Upper lobe of right lung (tissue), 1 donor: ENCODE results near the gene CRTC2. TPM values are rescaled to one million over a fixed set of nuclear protein-coding genes. Genes with fewer than 3 reads are reported as not detected.

Experiments
- ATAC-seq: fragments of 200-7000 bp; cut with Tn5 transposase; one replicate; pipeline ENCODE4 v1.9.1; 2020; ENCODE audit warnings: mild to moderate bottlenecking, moderate library complexity
- DNase-seq: peaks from one replicate; pipeline ENCODE4 v3.0.0-alpha.2; 2020
- H3K27ac ChIP-seq: fragments of 200-600 bp; one replicate; pipeline ENCODE4 v1.8.0; 2022
- H3K27me3 ChIP-seq: fragments of 200-600 bp; one replicate; pipeline ENCODE4 v1.8.0; 2022; ENCODE audit warnings: mild to moderate bottlenecking
- H3K36me3 ChIP-seq: fragments of 200-600 bp; one replicate; pipeline ENCODE4 v1.8.0; 2022
- H3K4me1 ChIP-seq: fragments of 200-600 bp; one replicate; pipeline ENCODE4 v1.8.0; 2022
- H3K4me3 ChIP-seq: fragments of 200-600 bp; one replicate; pipeline ENCODE4 v1.8.0; 2022; ENCODE audit warnings: mild to moderate bottlenecking
- H3K9me3 ChIP-seq: fragments of 200-600 bp; one replicate; pipeline ENCODE4 v1.8.0; 2022
- intact Hi-C: fragments of 100-400 bp; cut with DNase I; formaldehyde crosslinking; loops from one replicate; pipeline ENCODE4 v1.11.0; 2022
- total RNA-seq: library from RNA; stranded (reverse); fragmentation: NEBNext Ultra II Directional; extraction: Animal tissue kit (Norgen Biotek cat#: 25700); gene quantifications from one replicate; pipeline ENCODE4 v1.2.1, GENCODE V29; 2021
- TF ChIP-seq, protein P1 (sequence below): fragments of 200-600 bp; IDR thresholded peaks from one replicate; pipeline ENCODE4 v1.8.0; 2022; ENCODE audit warnings: antibody characterized with exemption
- donor health status: DM: no; HTN: yes; CAD: no; lungs with severe emphysema.

Gene CRTC2
- total RNA-seq, 1 donor from 2014 or later, result 52.7 TPM

DNA sequence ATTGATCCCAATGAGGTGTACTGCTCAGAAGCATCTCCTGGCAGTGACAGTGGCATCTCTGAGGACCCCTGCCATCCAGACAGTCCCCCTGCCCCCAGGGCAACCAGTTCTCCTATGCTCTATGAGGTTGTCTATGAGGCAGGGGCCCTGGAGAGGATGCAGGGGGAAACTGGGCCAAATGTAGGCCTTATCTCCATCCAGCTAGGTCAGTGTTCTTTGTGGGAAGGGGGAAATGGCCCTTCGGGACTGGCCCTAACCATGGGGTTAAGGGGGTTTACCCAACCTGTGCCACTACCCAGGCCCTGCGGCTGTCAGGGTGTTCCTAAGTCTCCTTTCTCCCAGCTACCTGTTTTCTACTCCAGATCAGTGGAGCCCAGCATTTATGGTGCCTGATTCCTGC, 10.6 kb upstream of the CRTC2 start:
- Histone ChIP-seq H3K4me3 (no peak overlapping the region), H3K27ac (no peak overlapping the region), H3K27me3 (no peaks in the 10 kb centered on the region), H3K4me1 (peaks cover 24% of the 10 kb centered on the region), H3K36me3 (peaks cover 9% of the 10 kb centered on the region), H3K9me3 (no peaks in the 10 kb centered on the region)
- DNase-seq, result no peak
- intact Hi-C loops, result no loop called here
- ATAC-seq, result no peak
- TF ChIP-seq, protein P1, sequence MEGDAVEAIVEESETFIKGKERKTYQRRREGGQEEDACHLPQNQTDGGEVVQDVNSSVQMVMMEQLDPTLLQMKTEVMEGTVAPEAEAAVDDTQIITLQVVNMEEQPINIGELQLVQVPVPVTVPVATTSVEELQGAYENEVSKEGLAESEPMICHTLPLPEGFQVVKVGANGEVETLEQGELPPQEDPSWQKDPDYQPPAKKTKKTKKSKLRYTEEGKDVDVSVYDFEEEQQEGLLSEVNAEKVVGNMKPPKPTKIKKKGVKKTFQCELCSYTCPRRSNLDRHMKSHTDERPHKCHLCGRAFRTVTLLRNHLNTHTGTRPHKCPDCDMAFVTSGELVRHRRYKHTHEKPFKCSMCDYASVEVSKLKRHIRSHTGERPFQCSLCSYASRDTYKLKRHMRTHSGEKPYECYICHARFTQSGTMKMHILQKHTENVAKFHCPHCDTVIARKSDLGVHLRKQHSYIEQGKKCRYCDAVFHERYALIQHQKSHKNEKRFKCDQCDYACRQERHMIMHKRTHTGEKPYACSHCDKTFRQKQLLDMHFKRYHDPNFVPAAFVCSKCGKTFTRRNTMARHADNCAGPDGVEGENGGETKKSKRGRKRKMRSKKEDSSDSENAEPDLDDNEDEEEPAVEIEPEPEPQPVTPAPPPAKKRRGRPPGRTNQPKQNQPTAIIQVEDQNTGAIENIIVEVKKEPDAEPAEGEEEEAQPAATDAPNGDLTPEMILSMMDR, result no peak

DNA sequence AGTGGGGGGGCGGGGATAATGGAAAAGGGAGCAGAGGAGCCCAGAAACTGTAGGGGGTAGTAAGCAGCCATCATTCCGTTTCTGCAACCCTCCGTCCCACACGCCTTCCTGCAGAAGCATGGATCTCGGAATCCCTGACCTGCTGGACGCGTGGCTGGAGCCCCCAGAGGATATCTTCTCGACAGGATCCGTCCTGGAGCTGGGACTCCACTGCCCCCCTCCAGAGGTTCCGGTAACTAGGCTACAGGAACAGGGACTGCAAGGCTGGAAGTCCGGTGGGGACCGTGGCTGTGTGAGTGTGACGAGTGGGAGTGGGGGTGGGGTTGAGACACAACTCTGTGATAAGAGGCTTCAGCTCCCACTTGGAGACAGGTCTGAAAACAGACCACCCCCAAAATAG, 10.0 kb upstream of the CRTC2 start:
- no peak for ATAC-seq

DNA sequence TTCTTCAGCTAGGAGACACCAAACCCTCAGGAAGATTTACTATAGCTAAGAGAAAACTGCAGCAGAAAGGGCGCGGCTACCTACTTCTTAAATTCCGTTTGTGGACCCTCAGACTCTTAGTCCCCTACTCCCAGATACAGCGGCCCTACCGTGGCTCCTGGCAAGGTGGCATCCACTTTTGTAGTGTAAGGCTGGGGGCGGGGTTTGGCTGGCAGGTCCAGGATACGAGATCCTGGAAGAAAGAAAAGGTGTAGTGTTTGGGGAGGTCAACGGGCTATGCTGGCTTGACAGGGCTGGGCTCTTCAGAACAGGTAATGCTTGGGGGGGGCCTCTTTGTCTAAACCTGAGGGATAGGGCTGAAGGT, 9.6 kb upstream of the CRTC2 start:
- no peak for ATAC-seq
- intact Hi-C loops, result no loop called here
- peak overlapping the region; percentile 75 for H3K4me3 ChIP-seq
- no peaks in the 10 kb centered on the region for H3K27me3 ChIP-seq
- peak; percentile 82 for DNase-seq
- TF ChIP-seq, protein P1, result peak; percentile 9
- H3K36me3 ChIP-seq, result no peaks in the 10 kb centered on the region
- peaks cover 24% of the 10 kb centered on the region for H3K4me1 ChIP-seq
- peak overlapping the region; percentile 94 for H3K27ac ChIP-seq
- H3K9me3 ChIP-seq, result no peaks in the 10 kb centered on the region

More for the DNA sequence above, 10.0 kb upstream of the CRTC2 start:
- TF ChIP-seq, protein P1, result no peak
- DNase-seq, result no peak
- H3K9me3 ChIP-seq, result no peaks in the 10 kb centered on the region
- peaks cover 3% of the 10 kb centered on the region for H3K36me3 ChIP-seq
- peak overlapping the region; percentile 75 for H3K4me3 ChIP-seq
- intact Hi-C loops, result no loop called here
- H3K4me1 ChIP-seq, result peaks cover 24% of the 10 kb centered on the region
- peak overlapping the region; percentile 24 for H3K27ac ChIP-seq
- no peaks in the 10 kb centered on the region for H3K27me3 ChIP-seq

DNA sequence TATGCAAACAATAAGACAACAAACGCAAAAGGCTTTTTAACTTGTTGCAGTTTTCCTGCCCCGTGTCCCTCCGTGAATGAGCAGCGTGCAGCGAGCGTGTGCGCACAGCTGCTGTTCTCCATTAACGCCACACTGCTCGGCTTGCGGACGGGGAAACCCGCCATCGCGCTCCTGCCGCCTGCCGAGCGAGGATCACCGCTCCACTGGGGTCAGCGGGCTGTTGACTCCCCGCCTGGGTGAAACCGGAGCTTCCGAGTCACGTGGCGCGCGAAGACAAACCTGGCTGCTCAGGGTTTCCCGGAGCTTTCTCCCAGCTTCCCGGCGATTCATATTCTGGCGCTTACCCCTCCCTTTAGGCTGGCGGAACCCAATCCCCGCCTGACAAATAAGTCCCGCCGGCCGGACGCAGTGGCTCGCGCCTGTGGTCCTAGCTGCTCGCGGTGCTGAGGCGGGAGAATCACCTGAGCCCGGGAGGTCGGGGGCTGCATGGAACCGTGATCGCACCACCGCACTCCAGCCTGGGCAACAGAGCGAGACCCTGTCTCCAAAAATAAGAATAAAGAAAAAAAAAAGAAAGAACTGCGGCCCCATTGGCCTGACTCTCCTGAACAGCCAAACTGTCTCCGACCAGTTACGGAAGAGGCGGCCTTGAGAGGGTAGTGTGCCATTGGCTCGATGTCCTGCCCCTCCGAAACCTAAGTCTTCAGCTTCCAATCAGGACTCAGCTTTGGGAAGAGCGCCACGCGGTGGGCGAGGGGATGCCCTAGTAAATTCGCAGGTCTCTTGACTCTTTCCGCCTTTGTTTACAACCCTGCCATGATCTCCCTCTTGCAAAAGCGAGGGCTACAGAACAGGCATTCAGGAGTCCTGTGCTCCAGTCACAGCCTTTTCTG, 8.9 kb upstream of the CRTC2 start, which contains the start of gene CREB3L4:
CREB3L4 (plus strand) TSS at position 796 of the 893 bp plus-strand sequence. CDS start 624 bp downstream, outside the sequence.
- ATAC-seq, result peak; percentile 85
- intact Hi-C loops, result no loop called here
- H3K27ac ChIP-seq, result peak within 1 kb of the TSS; percentile 94

DNA sequence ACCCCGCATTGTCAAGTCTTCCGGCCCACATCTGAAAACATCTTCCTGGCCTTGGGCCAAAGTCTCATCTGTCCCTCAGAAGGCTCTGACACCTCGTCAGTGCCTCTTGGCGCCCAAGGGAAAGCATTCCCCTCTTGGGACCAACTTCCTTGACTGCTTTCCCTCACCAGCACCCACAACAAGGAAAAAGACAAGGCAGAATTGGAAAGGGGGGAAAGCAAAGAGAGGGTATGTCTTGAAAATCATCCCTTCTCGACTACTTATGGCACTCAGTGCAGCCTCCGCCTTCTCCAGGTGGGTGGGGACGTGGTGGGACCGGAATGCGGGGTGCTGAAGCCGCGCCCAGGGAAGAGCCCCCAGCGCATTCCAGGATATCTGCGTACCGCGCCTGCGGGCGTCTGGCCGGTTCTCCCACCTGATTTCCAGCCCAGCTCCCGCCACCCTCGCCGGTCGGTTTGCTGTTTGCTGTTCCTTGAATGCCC, 5.5 kb upstream of the CRTC2 start:
- intact Hi-C loops, result no loop called here
- Histone ChIP-seq H3K4me3 (peak overlapping the region; percentile 72), H3K27ac (peak overlapping the region; percentile 96), H3K36me3 (peaks cover 14% of the 10 kb centered on the region), H3K9me3 (no peaks in the 10 kb centered on the region), H3K4me1 (peaks cover 52% of the 10 kb centered on the region), H3K27me3 (no peaks in the 10 kb centered on the region)
- TF ChIP-seq, protein P1, result no peak
- DNase-seq (peak; percentile 82), ATAC-seq (peak; percentile 5)

More for the DNA sequence above, 8.9 kb upstream of the CRTC2 start, which contains the start of gene CREB3L4:
- Histone ChIP-seq H3K36me3 (no peaks in the 10 kb centered on the region), H3K9me3 (no peaks in the 10 kb centered on the region), H3K27me3 (no peaks in the 10 kb centered on the region), H3K4me3 (peak within 1 kb of the TSS; percentile 75), H3K4me1 (peaks cover 26% of the 10 kb centered on the region)
- TF ChIP-seq, protein P1, result peak; percentile 55
- DNase-seq, result peak; percentile 94
